H9 (cell line): Measurements from ENCODE around the gene KIF9. TPM values are rescaled to one million over a fixed set of nuclear protein-coding genes. Genes with fewer than 3 reads are reported as not detected.

Experiments
- DNase-seq: peaks from one replicate; pipeline ENCODE4 v3.0.0-alpha.2; 2017
- H2AFZ ChIP-seq: one replicate; pipeline ENCODE4 v1.6.1; 2013; ENCODE audit warnings: mild to moderate bottlenecking, low read length, control low read depth, moderate library complexity
- H2AK5ac ChIP-seq: 2 replicates; pipeline ENCODE4 v1.6.1; 2013; ENCODE audit warnings: low read length, control low read depth, mixed read lengths; ENCODE audit not compliant: insufficient read length
- H2BK120ac ChIP-seq: one replicate; pipeline ENCODE4 v1.6.1; 2013; ENCODE audit warnings: low read depth, mild to moderate bottlenecking, low read length, control low read depth, inconsistent platforms; ENCODE audit not compliant: poor library complexity, severe bottlenecking
- H2BK12ac ChIP-seq: 2 replicates; pipeline ENCODE4 v1.6.1; 2013; ENCODE audit warnings: low read length, control low read depth, mixed read lengths, low read depth; ENCODE audit not compliant: insufficient read length
- H2BK15ac ChIP-seq: 2 replicates; pipeline ENCODE4 v1.6.1; 2013; ENCODE audit warnings: low read depth, low read length, control low read depth
- H2BK20ac ChIP-seq: one replicate; pipeline ENCODE4 v1.6.1; 2013; ENCODE audit warnings: low read depth, mild to moderate bottlenecking, low read length, control low read depth, inconsistent platforms; ENCODE audit not compliant: poor library complexity, severe bottlenecking
- H2BK5ac ChIP-seq: 2 replicates; pipeline ENCODE4 v1.6.1; 2013; ENCODE audit warnings: low read length, control low read depth, mixed read lengths; ENCODE audit not compliant: insufficient read length
- H3K14ac ChIP-seq: 2 replicates; pipeline ENCODE4 v1.6.1; 2013; ENCODE audit warnings: low read length, control low read depth; ENCODE audit not compliant: insufficient read depth
- H3K18ac ChIP-seq: 2 replicates; pipeline ENCODE4 v1.6.1; 2013; ENCODE audit warnings: low read depth, mild to moderate bottlenecking, mixed read lengths, low read length, control low read depth; ENCODE audit not compliant: insufficient read length
- H3K23ac ChIP-seq: 2 replicates; pipeline ENCODE4 v1.6.1; 2013; ENCODE audit warnings: low read length, control low read depth, mixed read lengths, low read depth; ENCODE audit not compliant: insufficient read length
- H3K23me2 ChIP-seq: 2 replicates; pipeline ENCODE4 v1.6.1; 2013; ENCODE audit warnings: low read depth, mild to moderate bottlenecking, mixed read lengths, low read length, control low read depth; ENCODE audit not compliant: insufficient read length, poor library complexity, severe bottlenecking
- H3K27ac ChIP-seq: 2 replicates; pipeline ENCODE4 v1.5.1; 2013; ENCODE audit warnings: low read length, control low read depth, mixed read lengths, low read depth; ENCODE audit not compliant: insufficient read length
- H3K27me3 ChIP-seq: 2 replicates; pipeline ENCODE4 v1.6.1; 2013; ENCODE audit warnings: low read length, control low read depth, inconsistent platforms; ENCODE audit not compliant: insufficient read depth
- H3K4ac ChIP-seq: 2 replicates; pipeline ENCODE4 v1.6.1; 2013; ENCODE audit warnings: low read depth, mild to moderate bottlenecking, control low read depth, inconsistent platforms, low read length, moderate library complexity
- H3K4me1 ChIP-seq: 2 replicates; pipeline ENCODE4 v1.6.1; 2013; ENCODE audit warnings: low read length, control low read depth, inconsistent platforms; ENCODE audit not compliant: insufficient read depth
- H3K4me2 ChIP-seq: 2 replicates; pipeline ENCODE4 v1.6.1; 2013; ENCODE audit warnings: low read length, control low read depth, mixed read lengths; ENCODE audit not compliant: insufficient read length, insufficient read depth
- H3K56ac ChIP-seq: 2 replicates; pipeline ENCODE4 v1.6.1; 2013; ENCODE audit warnings: low read depth, mild to moderate bottlenecking, mixed read lengths, low read length, control low read depth; ENCODE audit not compliant: insufficient read length
- H3K79me1 ChIP-seq: 2 replicates; pipeline ENCODE4 v1.6.1; 2013; ENCODE audit warnings: low read depth, mild to moderate bottlenecking, moderate library complexity, low read length, control low read depth, inconsistent platforms; ENCODE audit not compliant: insufficient read depth, poor library complexity, severe bottlenecking
- H3K79me2 ChIP-seq: 2 replicates; pipeline ENCODE4 v1.6.1; 2013; ENCODE audit warnings: low read length, control low read depth, inconsistent platforms; ENCODE audit not compliant: insufficient read depth
- H3K9ac ChIP-seq: 2 replicates; pipeline ENCODE4 v1.6.1; 2013; ENCODE audit warnings: low read length, control low read depth, mixed read lengths; ENCODE audit not compliant: insufficient read length; ENCODE audit errors: extremely low read depth
- H3K9me3 ChIP-seq: one replicate; pipeline ENCODE4 v1.6.1; 2013; ENCODE audit warnings: low read depth, low read length, inconsistent platforms; ENCODE audit not compliant: control insufficient read depth
- H3T11ph ChIP-seq: one replicate; pipeline ENCODE4 v1.6.1; 2013; ENCODE audit warnings: mild to moderate bottlenecking, low read length, control low read depth, inconsistent platforms
- H4K20me1 ChIP-seq: one replicate; pipeline ENCODE4 v1.6.1; 2013; ENCODE audit not compliant: control insufficient read depth, insufficient read length, insufficient read depth
- H4K5ac ChIP-seq: 2 replicates; pipeline ENCODE4 v1.6.1; 2013; ENCODE audit warnings: low read depth, mild to moderate bottlenecking, mixed read lengths, low read length, control low read depth; ENCODE audit not compliant: insufficient read length
- H4K8ac ChIP-seq: replicated peaks from 2 replicates; pipeline ENCODE4 v1.6.1; 2013; ENCODE audit warnings: low read length, control low read depth, mixed read lengths, low read depth; ENCODE audit not compliant: insufficient read length
- H4K91ac ChIP-seq: 2 replicates; pipeline ENCODE4 v1.6.1; 2013; ENCODE audit warnings: low read depth, mild to moderate bottlenecking, moderate library complexity, mixed read lengths, low read length, control low read depth; ENCODE audit not compliant: insufficient read length
- H3K27ac Mint-ChIP-seq, 3 experiments: 2 replicates in 2 of 3; 3 replicates in 1 of 3; pipeline ENCODE4 v1.8.0; 2020 to 2021; ENCODE audit warnings: mixed read lengths in 3 of 3, mild to moderate bottlenecking in 1 of 3, moderate library complexity in 1 of 3
- H3K27me3 Mint-ChIP-seq: 2 replicates; pipeline ENCODE4 v1.8.0; 2021; ENCODE audit warnings: low read depth, mild to moderate bottlenecking, moderate library complexity, mixed read lengths
- H3K36me3 Mint-ChIP-seq, 3 experiments: 2 replicates in 2 of 3; 3 replicates in 1 of 3; pipeline ENCODE4 v1.8.0; 2020 to 2021; ENCODE audit warnings: low read depth in 3 of 3, mixed read lengths in 3 of 3; ENCODE audit not compliant: insufficient read depth in 1 of 3
- H3K4me1 Mint-ChIP-seq, 2 experiments: 2 replicates each; pipeline ENCODE4 v1.8.0; 2020; ENCODE audit warnings: mixed read lengths in 2 of 2
- H3K4me3 Mint-ChIP-seq, 2 experiments: 2 replicates in 1 of 2; 3 replicates in 1 of 2; pipeline ENCODE4 v1.8.0; 2020 to 2021; ENCODE audit warnings: mild to moderate bottlenecking in 2 of 2, mixed read lengths in 2 of 2, moderate library complexity in 1 of 2
- H3K9me3 Mint-ChIP-seq, 2 experiments: 2 replicates in 1 of 2; 3 replicates in 1 of 2; pipeline ENCODE4 v1.8.0; 2020; ENCODE audit warnings: mild to moderate bottlenecking in 2 of 2, mixed read lengths in 2 of 2, moderate library complexity in 1 of 2
- CTCF ChIP-seq: fragments of 200-600 bp; sonication (generic); conservative IDR thresholded peaks from 3 replicates; pipeline ENCODE4 v1.8.0; 2021; ENCODE audit warnings: antibody characterized with exemption, mild to moderate bottlenecking
- WGBS: extraction: QIAGEN DNeasy Blood & Tissue Kit; methylation state at CpG from one replicate; pipeline ENCODE4 v1.1.7; 2013; ENCODE audit warnings: missing lambda C conversion rate, low lambda C conversion rate, mixed read lengths; ENCODE audit not compliant: insufficient read length; ENCODE audit errors: extremely low coverage; 5-methylcytosine and 5-hydroxymethylcytosine counted together
- long read RNA-seq: library from polyadenylated mRNA; unstranded; transcript quantifications from one replicate; pipeline ENCODE4 v2.0.0, GENCODE V29; 2020
- total RNA-seq: library from RNA; stranded (reverse); gene quantifications from 2 replicates; pipeline ENCODE4 v1.2.1, GENCODE V29; 2021

KIF9 gene
- total RNA-seq = 8.4 and 11.8 TPM in 2 replicates
- long read RNA-seq, partial matches to known transcripts = 13 of 38 reads
- long read RNA-seq, other reads (novel, unspliced or antisense) = 19 of 38 reads

- H2BK5ac ChIP-seq = no peak within 1 kb of the TSS
- no peaks in the 10 kb centered on the region for H3K9me3 ChIP-seq
- no CpG with 5 or more reads among the region's 82 CpGs for WGBS
- H2BK12ac ChIP-seq = no peak within 1 kb of the TSS
- peak within 1 kb of the TSS; percentile 98 for H3K18ac ChIP-seq
- Mint-ChIP-seq H3K27me3 (no peaks in the 10 kb centered on the region), H3K4me1 (peaks cover 13 to 14% of the 10 kb centered on the region in 2 experiments; a peak in 3 of 4 replicates), H3K36me3 (peaks cover 5 to 21% (median 6%) of the 10 kb centered on the region in 3 experiments; a peak in 5 of 7 replicates), H3K27ac (peak within 1 kb of the TSS; percentile 98 to 100 (median 100)), H3K9me3 (peaks cover 0 to 2% of the 10 kb centered on the region in 2 experiments; a peak in 1 of 5 replicates), H3K4me3 (peak within 1 kb of the TSS; percentile 99 to 100)
- TF ChIP-seq CTCF = no peak
- peak within 1 kb of the TSS; percentile 92 for H3K4me2 ChIP-seq
- no peaks in the 10 kb centered on the region for H3K27me3 ChIP-seq
- H3K79me2 ChIP-seq = peaks cover 4% of the 10 kb centered on the region; the same call in 1 of the 2 replicates
- no peak within 1 kb of the TSS for H4K8ac ChIP-seq
- H3K56ac ChIP-seq = no peak within 1 kb of the TSS
- H3K23ac ChIP-seq = no peak within 1 kb of the TSS
- H3K4ac ChIP-seq = peak within 1 kb of the TSS; percentile 48; the same call in 1 of the 2 replicates
- no peak within 1 kb of the TSS for H4K91ac ChIP-seq
- H3K27ac ChIP-seq = peak within 1 kb of the TSS; percentile 62
- H4K20me1 ChIP-seq = no peaks in the 10 kb centered on the region
- H2AFZ ChIP-seq = peak within 1 kb of the TSS; percentile 82
- no peak within 1 kb of the TSS for H2BK20ac ChIP-seq
- peak within 1 kb of the TSS; percentile 98; the same call in 1 of the 2 replicates for H3K14ac ChIP-seq
- no peaks in the 10 kb centered on the region for H3K79me1 ChIP-seq
- no peak within 1 kb of the TSS for H3T11ph ChIP-seq
- no peak within 1 kb of the TSS; the same call in 1 of the 2 replicates for H2BK15ac ChIP-seq
- peaks cover 20% of the 10 kb centered on the region for H3K23me2 ChIP-seq
- H3K9ac ChIP-seq = peak within 1 kb of the TSS; percentile 90
- no peaks in the 10 kb centered on the region for H3K4me1 ChIP-seq
- no peak within 1 kb of the TSS for H4K5ac ChIP-seq
- peak; percentile 91 for DNase-seq
- peak within 1 kb of the TSS; percentile 89 for H2BK120ac ChIP-seq
- no peak within 1 kb of the TSS for H2AK5ac ChIP-seq
Measured at GRCh38 chr3:47282424-47283192, at the start of gene KIF9, which contains the start of gene KLHL18. TSS of gene KIF9 (minus strand) at chr3:47282799. CDS start at chr3:47277374, 5,425 bp downstream. TSS of gene KLHL18 (plus strand) at chr3:47282944. CDS start at chr3:47282966, 22 bp downstream.
